Activated CD4-positive, alpha-beta T cell treated with anti-CD3 and anti-CD28 coated beads, Interleukin-2, amount 50 U/mL, for 48 hours (primary cell): ENCODE measurements around the gene IRF2BP2.
A peak's percentile ranks its signal among the peaks of the same experiment; 100 is the strongest.

Experiments
- DNase-seq, 2 experiments: peaks; one replicate each; pipeline ENCODE4 v3.0.0-alpha.2; 2020

IRF2BP2 gene

DNA sequence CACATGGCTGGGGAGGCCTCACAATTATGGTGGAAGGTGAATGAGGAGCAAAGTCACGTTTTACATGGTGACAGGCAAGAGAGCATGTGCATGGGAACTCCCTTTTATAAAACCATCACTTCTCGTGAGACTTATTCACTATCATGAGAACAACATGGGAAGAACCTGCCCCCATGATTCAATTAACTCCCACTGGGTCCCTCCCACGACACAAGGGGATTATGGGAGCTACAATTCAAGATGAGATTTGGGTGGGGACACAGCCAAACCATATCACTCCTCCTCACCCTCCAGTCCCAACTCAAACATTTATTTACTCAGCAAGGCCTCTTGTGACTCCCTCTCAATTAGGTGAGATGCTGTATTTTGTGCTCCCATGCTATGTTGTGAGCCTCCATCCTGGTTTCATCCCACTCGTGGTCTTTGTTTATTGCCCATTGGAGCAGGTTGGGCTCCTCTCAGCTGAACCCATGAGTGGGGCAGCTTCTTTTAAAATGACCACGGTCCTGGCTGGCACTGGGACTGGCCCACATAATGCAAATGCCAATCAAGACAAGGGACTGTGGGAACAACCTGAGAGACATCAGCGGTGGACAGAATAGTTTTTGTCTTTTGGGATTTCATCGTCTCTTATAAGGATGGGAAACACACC lies 28.8 kb downstream of the IRF2BP2 start:
- DNase-seq = no peak

GRCh38 chr1:234579967-234580366 lies 30.0 kb downstream of the IRF2BP2 start:
- no peak for DNase-seq

GRCh38 chr1:234578735-234579134 lies 31.2 kb downstream of the IRF2BP2 start:
- DNase-seq = no peak

GRCh38 chr1:234578087-234578486 lies 31.9 kb downstream of the IRF2BP2 start:
- DNase-seq = no peak

DNA sequence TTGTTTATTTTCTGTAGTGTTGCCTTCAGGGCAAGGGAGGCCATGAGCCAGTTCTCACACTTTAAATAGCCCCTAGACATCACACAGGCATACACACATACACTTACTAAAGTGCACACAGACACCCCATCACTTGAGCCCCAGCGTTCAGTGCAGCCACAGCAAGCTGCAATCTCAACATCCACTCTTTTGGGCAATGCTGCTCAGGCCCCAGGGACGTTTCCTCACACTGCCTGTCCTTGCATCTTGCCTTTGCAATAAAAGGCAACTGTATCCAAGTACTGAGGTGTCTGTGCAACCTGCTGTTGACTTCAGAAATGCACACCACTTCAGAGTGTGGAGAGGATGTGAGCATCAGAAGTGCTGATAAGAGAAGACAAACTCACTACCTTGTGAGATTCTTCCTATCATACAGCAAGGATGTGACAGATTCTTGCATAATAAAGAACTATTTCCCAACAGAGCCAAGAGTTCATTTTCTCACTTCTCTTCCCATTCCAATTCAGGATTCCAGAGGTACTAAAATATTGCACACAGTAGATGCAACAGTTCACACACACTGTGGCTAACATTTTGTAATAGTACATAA lies 36.2 kb downstream of the IRF2BP2 start:
- DNase-seq = no peak

- DNase-seq = no peak
Measured at GRCh38 chr1:234572966-234573365, 37.0 kb downstream of the IRF2BP2 start.

DNA sequence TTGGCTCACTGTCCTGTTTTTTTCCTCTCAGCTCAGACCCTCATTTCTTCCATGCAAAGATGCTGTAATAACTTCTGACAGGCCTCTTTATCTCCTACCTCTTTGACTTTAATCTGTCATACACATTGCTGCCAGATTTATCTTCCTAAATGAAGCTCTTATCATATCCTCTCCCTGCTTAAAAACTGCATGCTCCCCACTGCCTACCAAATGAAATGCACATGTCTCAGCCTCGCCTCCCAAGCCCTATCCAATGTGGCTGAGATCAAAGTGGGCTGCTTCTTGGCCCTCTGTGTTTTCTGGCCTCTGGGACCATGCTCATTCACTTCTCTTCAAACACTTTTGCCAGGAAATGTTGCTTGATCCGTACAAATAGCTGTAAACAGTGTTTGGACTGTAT lies 38.3 kb downstream of the IRF2BP2 start:
- no peak for DNase-seq

DNA sequence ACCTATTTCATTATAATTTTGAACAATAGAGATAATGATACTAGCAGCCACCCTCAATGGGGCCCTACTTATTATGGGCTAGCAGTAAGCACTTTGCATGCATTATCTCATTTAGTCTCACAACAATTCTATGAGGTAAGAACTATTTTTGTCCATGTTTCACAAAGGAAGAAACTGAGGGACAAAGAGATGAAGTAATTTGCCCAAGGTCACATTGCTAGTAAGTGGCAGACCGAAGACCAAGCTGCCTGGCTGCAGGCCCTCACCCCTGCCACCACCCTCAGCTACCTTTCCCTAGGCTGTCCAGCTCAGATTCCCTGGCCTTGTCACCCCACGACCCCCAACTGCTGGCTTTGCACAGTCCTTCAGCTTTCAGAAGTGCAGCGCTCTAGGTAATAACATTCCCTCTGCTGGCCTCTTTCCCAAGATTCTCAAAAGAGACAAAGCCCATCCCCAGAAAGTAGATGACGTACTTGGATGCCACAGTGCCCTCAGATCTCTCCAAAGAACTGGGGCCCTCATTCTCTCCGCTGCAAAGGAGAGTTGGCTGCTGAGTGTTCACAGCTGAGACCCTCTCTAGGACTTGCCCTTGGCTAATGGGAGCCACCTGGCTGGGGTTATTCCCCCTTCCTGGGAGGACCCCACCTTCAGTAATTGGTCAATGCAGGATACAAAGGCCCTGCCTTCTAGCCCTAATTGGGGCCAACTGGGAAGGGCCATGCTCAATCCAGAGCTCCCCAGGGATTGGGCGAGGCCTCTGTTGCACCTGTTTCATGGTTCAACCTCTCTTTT lies 39.5 kb downstream of the IRF2BP2 start:
- DNase-seq = no peak

GRCh38 chr1:234568345-234568744 lies 41.6 kb downstream of the IRF2BP2 start:
- no peak for DNase-seq

GRCh38 chr1:234565132-234565531 lies 44.8 kb downstream of the IRF2BP2 start:
- DNase-seq = no peak

- peak; percentile 10 to 31 for DNase-seq
Measured at GRCh38 chr1:234564035-234565029, 45.6 kb downstream of the IRF2BP2 start.

DNA sequence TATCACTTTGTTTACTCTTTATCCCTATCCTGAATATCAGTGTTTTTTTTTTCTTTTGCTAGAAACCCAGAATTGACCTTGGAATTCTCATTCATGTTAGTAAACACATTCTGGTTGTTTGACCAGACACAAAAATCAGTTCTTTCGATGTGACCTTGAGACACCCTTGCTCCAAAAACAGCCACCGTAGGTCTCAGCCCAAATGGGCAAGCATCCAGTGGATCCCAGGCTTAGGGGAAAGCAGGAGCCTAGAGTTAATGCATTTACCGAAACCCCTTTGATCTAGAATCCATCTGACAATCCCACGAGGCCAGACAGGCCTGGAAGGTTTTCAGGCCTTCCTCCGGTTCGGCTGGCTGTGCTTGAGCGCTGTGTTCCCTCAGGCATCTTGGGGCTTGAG lies 47.6 kb downstream of the IRF2BP2 start:
- DNase-seq = no peak

DNA sequence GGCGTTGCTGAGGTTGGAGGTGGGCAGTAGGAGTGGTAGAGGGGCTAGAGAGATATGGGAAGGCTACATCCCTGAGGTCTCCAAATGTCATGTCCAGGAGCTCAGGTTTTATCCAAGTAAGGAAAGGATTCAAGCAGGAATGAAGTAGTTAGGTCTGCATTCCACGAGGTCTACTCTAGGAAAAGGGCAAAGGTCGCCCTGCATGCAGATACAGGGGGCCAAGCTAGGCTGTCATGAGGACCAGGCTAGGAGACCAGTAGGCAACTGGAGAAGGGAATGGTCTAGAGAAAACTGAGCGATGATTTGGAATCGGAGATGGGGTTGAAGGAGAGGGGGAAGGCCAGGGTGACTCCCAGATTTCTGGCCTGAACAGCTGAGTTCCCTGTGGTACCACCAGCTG lies 48.7 kb downstream of the IRF2BP2 start:
- no peak for DNase-seq

- DNase-seq = no peak
Measured at GRCh38 chr1:234559902-234560676, 49.9 kb downstream of the IRF2BP2 start.

- DNase-seq = no peak
Measured at GRCh38 chr1:234559152-234559901, 50.7 kb downstream of the IRF2BP2 start.

GRCh38 chr1:234558330-234558836 lies 51.6 kb downstream of the IRF2BP2 start:
- DNase-seq = no peak

GRCh38 chr1:234556245-234556943 lies 53.6 kb downstream of the IRF2BP2 start:
- DNase-seq = no peak

GRCh38 chr1:234555390-234556024 lies 54.5 kb downstream of the IRF2BP2 start:
- no peak for DNase-seq

DNA sequence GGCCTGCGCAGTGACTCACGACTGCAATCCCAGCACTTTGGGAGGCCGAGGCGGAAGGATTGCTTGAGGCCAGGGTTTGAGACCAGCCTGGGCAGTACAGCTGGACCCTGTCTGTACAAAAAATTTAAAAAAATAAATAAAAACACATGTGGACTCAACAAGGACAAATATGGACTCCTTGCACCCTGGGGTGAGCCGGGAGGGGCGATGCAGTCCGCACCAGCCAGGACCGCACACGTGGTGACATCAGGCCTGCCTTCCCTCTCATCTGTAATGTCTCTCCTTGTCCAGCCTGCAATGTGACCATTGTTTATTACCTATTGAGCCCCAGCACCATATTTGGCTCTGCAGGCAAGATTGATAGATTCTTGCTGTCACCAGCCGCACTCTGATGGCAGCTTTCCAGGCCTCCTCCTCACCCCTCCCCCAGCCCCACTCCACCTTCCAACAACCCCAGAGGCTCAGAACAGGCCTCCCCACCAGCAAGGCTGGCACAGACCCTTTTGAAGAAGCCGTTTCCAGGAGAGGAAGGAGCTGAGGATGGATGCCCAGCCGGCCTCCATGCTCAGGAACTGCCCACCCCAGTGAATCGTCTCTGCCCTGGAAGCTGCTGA lies 55.2 kb downstream of the IRF2BP2 start:
- DNase-seq = no peak
